GM19240 (cell line): ENCODE data around the gene CFD.
"Not testable (repeated sequence)": the region's sequence is repeated elsewhere in the genome, so short reads cannot be mapped to it uniquely, and the experiment has no call there.

Source experiments
- DNase-seq: peaks from one replicate; pipeline ENCODE4 v3.0.0; 2011; ENCODE audit warnings: low spot score; ENCODE audit not compliant: insufficient read length

CFD gene

DNA sequence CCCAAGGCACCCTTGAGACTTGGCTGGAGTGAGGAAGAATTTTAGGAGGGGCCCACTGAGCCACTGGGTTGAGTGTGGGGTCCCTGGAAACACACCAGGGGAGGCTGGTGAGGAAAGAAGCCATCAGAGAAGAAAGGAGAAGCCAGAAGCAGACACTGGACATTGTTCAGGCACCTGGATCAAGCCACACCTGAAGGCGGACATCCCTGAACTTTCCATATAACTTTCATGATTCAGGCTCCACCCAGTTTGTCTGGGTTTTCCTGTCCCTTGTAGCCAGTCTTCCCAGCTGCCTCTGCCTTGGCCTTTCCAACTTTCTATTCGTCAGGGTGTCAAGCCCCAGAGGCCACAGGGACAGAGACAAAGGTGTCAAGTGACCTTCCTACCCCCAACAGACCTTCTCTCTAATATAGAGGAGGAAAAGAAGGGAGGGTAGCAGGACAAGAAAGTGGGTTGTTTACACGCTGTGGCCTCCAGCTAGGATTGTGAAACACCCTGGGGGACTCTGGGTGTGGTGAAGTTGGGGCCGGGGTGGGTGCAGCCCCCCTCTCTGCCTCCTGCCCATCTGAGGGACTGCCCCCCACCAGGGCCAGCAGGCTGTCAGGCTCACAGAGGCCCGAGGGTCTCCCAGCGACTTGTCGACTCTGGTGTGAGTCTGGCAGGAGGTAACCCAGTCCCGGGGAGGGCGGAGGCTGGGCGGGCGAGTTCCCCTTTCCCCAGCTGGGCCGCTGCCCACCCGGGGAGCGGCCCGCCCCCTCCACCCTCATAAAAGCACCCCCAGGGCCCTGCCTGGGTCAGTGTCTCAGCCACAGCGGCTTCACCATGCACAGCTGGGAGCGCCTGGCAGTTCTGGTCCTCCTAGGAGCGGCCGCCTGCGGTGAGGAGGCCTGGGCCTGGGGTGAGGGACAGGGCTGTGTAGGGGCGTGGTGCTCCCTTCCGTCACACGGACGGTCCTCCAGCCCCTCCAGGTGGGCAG, at the start of gene CFD:
Gene CFD, plus strand, starts transcription at position 797 of the 976 bp plus-strand sequence. Its CDS starts 26 bp downstream, at position 823.
- DNase-seq: no peak

DNA sequence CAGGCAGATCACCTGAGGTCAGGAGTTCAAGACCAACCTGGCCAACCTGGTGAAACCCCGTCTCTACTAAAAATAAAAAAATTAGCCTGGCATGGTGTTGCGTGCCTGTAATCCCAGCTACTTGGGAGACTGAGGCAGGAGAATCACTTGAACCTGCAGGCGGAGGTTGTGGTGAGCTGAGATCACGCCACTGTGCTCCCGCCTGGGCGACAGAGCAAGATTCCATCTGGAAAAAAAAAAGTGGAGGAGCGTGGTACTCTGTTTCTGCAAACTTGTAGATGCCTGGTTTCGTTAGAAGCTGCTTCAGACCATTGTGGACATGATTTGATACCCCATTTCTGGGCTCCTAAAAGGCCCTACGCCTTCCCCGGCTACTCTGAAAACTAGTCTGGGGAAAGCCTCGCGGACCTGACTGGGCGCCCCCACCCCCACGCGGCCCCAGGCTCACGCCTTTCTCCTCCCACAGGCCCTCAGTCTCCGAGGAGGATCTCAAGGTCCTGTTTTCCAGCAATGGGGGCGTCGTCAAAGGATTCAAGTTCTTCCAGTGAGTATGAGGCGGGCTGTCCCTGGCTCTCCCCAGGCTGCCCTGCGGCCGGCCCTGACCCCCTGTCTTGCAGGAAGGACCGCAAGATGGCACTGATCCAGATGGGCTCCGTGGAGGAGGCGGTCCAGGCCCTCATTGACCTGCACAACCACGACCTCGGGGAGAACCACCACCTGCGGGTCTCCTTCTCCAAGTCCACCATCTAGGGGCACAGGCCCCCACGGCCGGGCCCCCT, 49.2 kb upstream of the CFD start:
- no peak for DNase-seq

DNA sequence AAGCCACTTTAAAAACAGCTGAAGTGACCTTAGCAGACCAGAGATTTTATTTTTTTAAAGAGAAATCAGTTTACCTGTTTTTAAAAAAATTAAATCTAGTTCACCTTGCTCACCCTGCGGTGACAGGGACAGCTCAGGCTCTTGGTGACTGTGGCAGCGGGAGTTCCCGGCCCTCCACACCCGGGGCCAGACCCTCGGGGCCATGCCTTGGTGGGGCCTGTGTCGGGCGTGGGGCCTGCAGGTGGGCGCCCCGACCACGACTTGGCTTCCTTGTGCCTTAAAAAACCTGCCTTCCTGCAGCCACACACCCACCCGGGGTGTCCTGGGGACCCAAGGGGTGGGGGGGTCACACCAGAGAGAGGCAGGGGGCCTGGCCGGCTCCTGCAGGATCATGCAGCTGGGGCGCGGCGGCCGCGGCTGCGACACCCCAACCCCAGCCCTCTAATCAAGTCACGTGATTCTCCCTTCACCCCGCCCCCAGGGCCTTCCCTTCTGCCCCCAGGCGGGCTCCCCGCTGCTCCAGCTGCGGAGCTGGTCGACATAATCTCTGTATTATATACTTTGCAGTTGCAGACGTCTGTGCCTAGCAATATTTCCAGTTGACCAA, 48.5 kb upstream of the CFD start:
- DNase-seq: no peak

- no peak for DNase-seq
Measured at GRCh38 chr19:811506-812048, 47.9 kb upstream of the CFD start.

GRCh38 chr19:812049-812746, 47.3 kb upstream of the CFD start:
- no peak for DNase-seq

- no peak for DNase-seq
Measured at GRCh38 chr19:812747-813218, 46.7 kb upstream of the CFD start.

DNA sequence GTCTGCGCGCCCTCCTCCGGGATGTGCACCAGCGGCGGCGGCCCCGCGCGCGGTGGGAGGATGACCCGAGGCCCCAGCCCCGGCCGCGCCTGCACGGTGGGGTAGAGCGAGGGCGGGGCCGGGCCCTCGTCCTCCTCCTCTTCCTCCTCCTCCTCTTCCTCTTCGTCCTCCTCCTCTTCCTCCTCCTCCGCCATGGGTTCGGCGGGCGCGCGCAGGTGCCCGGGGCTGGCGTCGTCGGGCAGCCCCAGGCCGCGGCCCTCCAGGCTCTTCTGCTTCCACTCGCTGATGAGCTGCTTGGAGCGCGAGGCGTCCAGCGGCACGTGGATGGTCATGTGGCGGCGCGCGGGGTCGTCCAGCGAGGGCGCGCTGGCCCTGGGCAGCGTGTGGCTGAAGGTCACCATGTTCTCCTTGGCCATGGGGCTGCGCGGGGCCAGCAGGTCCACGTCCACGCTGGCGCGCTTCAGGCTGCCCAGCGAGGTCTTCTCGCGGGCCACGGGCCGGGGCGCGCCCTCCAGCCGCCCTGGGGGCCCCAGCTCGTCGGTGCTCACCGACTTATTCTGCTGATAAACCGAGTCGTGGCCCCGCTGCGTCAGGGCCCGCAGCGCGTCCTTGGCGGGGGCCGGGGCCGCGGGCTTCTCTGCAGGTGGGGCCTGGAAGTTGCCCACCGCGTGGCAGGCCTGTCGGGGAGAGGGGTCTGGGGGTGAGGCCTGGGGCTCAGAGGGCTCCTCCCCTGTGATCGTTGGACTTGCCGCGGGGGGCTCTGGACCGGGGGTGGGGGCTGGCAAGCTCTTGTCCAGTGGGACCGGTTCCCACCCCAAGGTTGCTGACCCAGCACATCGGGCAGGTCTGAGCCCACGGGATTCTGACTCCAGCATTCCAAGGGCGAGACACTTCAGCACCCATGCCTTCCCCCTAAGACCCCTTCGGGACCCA, 46.0 kb upstream of the CFD start:
- DNase-seq: no peak

DNA sequence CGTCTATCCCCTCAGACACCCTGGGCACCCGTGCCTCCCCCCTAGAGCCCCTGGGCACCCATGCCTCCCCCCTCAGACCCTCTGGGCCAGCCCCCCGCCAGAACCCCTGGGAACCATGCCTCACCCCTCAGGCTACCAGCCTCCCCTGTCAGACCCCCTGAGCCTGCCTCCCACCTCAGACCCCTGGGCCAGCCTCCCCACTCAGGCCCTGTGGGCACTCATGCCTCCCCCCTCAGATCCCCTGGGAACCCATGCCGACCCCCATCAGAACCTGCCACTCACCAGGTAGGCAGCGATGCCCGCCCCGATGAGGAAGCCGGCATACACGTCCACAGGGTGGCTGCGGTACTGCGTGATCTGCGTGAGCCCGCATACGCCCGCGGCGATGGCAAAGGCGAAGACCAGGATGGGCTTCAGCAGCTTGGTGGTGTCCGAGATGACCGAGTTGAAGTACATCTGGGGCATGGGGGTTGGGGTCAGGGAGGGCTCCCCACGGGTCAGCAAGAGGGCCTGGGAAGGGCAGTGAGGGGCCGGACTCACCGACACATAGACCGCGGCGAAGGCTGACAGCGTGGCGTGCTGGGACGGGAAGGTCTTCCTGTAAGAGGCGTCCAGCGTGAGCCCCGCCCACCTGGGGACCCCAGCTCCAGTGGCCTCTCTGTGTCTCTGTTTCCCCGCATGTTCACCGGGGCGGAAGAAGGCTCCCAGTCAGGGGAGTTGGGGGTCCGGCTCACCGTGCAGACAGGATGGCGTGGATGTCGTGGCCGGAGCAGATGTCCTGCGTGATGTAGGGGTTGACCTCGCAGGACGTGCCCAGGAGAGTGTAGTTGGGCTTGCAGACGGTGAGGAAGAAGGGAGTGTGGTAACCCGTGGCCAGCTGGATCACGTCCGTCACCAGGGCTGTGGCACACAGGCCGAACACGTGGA, 45.0 kb upstream of the CFD start:
- no peak for DNase-seq

GRCh38 chr19:815079-815774, 44.2 kb upstream of the CFD start:
- DNase-seq: no peak

GRCh38 chr19:815775-816499, 43.5 kb upstream of the CFD start:
- DNase-seq: no peak

DNA sequence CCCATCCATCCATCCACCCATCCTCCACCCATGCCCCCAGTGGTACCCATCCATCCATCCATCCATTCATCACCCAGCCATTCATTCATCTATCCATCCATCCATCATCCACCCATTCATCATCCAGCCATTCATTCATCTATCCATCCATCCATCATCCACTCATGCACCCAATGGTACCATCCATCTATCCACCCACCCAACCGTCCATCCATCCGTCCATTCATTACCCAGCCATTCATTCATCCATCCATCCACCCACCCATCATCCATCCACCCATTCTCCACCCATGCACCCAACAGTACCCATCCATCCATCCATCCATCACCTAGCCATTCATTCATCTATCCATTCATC, 43.0 kb upstream of the CFD start:
- no peak for DNase-seq

DNA sequence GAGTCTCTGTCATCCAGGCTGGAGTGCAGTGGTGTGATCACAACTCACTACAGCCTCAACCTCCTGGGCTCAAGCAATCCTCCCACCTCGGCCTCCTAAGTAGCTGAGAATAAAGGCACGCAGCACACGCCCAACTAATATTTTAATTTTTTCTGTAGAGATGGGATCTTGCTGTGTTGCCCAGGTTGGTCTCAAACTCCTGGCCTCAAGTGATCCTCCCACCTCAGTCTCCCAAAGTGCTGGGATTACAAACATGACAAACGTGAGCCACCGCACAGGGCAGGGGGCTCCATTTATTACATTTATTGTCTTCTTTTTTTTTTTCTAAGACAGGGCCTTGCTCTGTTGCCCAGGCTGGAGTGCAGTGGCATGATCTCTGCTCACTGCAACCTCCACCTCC, 39.3 kb upstream of the CFD start:
- DNase-seq: not testable (repeated sequence)

- DNase-seq: no peak
Measured at GRCh38 chr19:821231-821824, 38.1 kb upstream of the CFD start.

- no peak for DNase-seq
Measured at GRCh38 chr19:821825-822503, 37.5 kb upstream of the CFD start, which contains the start of gene PLPPR3. Gene PLPPR3, minus strand, starts transcription at chr19:821955. Its CDS starts 396 bp downstream, at chr19:821559.

DNA sequence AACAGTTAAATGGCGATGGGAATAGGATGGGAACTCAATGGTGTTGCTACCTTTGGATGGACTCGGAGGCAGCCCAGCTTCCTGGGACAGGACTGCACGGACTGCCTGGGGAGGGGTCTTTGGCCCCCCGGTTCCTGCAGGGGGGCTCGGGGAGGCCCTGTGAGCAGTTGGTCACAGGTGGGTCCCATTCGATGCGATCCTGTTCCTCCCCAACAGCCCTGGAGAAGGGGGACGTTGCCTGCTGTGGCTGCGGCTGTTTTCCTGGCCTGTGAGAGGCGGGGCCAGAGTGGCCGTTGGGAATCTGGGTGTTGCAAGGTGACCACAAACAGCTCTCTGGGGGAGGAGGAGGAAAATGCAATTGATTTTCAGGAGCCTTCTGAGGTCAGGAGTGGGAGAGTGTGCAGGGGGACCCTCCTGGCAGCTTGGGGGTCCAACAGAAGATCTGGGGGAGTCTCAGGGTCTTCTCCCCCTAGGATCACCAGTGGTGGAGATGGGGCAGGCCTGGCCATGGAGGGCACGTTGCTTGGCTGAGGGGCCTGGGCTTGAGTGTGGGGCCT, 35.8 kb upstream of the CFD start:
- DNase-seq: no peak

DNA sequence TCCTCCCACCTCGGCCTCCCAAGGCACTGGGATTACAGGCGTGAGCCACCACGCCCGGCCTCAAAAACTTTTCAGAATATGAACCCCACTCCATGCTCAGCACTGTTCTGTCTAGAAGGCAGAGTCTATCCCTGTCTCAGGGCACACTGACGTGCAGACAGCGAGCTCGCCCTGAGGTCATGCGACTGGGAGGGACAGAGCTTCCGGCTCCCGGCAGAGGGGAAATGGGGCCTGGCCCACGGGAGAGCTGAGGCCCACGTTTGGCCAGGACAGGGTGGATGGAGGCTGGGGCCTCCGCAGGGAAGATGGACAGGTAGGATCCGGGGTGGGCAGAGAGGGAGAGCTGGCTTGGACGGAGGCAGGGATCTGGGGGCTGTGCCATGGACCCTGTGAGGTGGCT, 34.6 kb upstream of the CFD start:
- no peak for DNase-seq
